D721Med (cell line): ENCODE results near the gene KCNK1.
"Not testable (repeated sequence)": the region's sequence is repeated elsewhere in the genome, so short reads cannot be mapped to it uniquely, and the experiment has no call there.

Experiments
- DNase-seq: peaks from one replicate; pipeline ENCODE4 v3.0.0; 2011; ENCODE audit warnings: low spot score; ENCODE audit not compliant: insufficient read length
- FAIRE-seq: peaks from 2 replicates; lab custom pipeline; 2011; peaks lifted over from hg19 to GRCh38; lab: Jason Lieb, UNC
- TF ChIP-seq, protein P1 (sequence below): IDR thresholded peaks from 2 replicates; pipeline ENCODE4 v1.5.1; 2012; ENCODE audit warnings: mild to moderate bottlenecking, control low read depth; ENCODE audit not compliant: insufficient read depth; ENCODE audit errors: missing control alignments

KCNK1 gene

DNA sequence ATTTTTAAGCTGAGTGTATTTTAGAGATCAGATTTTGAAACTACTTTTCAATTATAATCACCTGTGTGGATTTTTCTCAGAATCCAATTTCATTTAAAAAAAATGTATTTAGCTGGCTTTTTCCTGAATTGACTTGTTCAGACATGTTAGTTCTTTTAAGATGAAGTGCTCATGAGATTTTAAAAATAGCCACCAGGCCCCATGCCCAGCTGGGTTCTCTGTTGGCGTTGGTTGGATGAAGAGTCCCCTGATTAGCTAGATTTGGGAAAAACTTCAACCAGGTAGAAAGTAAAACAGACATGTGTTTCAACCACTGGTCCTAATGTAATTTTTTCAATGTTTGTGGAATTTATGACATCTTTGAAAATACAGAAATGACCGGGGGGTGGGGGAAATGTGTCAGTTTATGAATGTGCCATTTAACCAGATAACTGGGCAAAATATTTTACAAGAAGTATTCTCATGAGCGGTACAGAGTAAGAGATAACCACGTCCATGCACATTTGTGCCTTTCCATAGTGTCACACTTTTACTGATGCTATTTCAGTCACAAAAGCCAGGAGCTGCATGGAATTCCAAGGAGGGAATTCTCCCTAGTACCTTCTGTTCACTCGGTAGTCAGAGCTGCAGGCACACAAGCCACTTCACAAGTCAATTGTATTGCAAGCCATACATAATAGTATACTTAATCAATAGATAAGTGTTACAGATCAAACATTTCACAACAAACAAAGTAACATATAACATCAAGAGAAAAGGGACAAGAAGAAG is 51.1 kb downstream of the KCNK1 start:
- DNase-seq (no peak), FAIRE-seq (no peak)
- TF ChIP-seq, protein P1, sequence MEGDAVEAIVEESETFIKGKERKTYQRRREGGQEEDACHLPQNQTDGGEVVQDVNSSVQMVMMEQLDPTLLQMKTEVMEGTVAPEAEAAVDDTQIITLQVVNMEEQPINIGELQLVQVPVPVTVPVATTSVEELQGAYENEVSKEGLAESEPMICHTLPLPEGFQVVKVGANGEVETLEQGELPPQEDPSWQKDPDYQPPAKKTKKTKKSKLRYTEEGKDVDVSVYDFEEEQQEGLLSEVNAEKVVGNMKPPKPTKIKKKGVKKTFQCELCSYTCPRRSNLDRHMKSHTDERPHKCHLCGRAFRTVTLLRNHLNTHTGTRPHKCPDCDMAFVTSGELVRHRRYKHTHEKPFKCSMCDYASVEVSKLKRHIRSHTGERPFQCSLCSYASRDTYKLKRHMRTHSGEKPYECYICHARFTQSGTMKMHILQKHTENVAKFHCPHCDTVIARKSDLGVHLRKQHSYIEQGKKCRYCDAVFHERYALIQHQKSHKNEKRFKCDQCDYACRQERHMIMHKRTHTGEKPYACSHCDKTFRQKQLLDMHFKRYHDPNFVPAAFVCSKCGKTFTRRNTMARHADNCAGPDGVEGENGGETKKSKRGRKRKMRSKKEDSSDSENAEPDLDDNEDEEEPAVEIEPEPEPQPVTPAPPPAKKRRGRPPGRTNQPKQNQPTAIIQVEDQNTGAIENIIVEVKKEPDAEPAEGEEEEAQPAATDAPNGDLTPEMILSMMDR = no peak

DNA sequence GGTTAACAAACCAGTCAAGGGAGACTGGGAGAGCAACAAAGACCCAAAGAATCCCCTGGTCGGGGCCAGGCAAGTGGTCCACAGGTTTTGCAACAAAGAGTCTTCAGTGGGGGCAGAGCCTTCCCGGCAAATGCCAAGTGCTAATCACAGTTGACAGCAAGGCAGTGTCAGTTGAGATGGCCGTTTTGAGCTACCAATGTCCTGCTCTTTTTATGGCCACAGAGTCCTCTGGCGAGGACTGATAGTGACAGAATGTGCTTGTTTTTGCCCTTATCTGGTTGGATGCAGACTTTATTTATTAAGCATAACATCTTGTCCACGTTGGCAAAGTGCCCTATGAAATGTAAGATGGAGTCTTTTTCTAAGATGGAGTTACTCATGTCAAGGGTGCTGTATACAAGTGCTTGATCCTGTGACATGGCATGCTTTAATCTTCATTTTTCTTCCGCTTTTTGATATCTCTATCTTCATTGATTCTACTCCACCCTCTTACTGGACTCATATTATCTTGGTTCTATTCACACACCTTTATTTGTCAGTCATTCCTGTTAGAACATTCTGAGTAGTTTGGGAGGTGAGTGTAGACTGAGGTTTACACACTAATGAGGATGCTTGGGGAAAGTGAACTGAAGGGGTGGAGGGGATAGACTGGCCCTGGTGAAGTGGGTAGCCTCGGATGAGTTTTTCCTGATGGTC is 51.8 kb downstream of the KCNK1 start:
- DNase-seq (no peak), FAIRE-seq (no peak)
- TF ChIP-seq, protein P1 = no peak

- no peak for FAIRE-seq
- no peak for DNase-seq
- TF ChIP-seq, protein P1 = no peak
Observed at GRCh38 chr1:233667741-233668140, 53.8 kb downstream of the KCNK1 start.

DNA sequence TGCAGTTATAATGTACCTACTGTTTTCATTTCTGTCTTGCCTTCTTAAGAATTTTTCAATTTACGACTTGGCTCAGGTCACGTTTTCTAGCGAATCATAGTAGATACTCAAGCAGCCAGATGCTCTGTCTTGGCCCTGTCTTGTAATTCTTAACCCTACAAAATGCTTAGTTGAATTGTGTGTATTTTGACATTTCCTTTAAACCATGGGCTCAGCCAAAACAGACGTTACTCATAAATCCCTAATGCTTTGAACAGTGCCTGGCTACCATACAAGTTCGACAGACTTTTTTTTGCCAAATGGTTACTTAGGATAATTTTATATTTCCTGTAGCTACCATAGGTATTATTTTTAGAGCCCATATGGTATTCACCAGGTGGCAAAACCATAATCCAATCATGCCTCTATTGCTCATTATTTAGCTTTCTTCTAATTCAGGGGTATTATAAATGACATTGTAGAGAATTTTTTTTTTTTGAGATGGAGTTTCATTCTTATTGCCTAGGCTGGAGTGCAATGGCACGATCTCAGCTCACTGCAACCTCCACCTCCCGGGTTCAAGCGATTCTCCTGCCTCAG is 54.3 kb downstream of the KCNK1 start:
- TF ChIP-seq, protein P1 = no peak
- DNase-seq = no peak

DNA sequence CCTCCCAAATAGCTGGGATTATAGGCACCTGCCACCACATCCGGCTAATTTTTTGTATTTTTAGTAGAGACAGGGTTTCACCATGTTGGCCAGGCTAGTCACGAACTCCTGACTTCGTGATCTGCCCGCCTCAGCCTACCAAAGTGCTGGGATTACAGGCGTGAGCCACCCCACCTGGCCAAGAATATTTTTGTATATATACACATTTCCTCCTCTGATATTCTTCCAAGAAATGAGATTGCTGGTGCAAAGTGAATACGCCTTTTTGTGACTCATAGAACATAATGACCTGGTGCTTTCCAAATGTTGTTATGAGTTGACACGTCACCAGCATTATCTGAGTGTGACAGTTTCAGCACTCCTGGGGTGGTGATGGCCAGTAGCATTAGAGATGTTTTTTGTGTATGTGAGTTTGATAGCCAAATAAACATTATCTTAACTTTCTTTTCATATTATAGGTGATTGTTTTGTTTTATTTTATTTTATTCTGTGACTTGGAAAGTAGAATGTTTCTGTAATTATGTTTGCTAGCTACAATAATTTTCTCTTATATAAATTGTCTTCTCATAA is 54.9 kb downstream of the KCNK1 start:
- TF ChIP-seq, protein P1 = no peak
- no peak for FAIRE-seq
- no peak for DNase-seq

More for the DNA sequence above, 54.3 kb downstream of the KCNK1 start:
- FAIRE-seq = peak; percentile 60

- not testable (repeated sequence) for FAIRE-seq, DNase-seq
Observed at GRCh38 chr1:233670363-233670762, 56.5 kb downstream of the KCNK1 start.

GRCh38 chr1:233671286-233671685 is 57.4 kb downstream of the KCNK1 start:
- FAIRE-seq = no peak
- TF ChIP-seq, protein P1 = no peak

More at GRCh38 chr1:233671286-233671685, 57.4 kb downstream of the KCNK1 start:
- no peak for DNase-seq
